Measurements from ENCODE around the gene NMT1. TPM values are rescaled to one million over a fixed set of nuclear protein-coding genes. Genes with fewer than 3 reads are reported as not detected.

Gene NMT1
- total and polyA plus RNA-seq, 9 donors = 34.0 to 49.1 (median 37.9) TPM

DNA sequence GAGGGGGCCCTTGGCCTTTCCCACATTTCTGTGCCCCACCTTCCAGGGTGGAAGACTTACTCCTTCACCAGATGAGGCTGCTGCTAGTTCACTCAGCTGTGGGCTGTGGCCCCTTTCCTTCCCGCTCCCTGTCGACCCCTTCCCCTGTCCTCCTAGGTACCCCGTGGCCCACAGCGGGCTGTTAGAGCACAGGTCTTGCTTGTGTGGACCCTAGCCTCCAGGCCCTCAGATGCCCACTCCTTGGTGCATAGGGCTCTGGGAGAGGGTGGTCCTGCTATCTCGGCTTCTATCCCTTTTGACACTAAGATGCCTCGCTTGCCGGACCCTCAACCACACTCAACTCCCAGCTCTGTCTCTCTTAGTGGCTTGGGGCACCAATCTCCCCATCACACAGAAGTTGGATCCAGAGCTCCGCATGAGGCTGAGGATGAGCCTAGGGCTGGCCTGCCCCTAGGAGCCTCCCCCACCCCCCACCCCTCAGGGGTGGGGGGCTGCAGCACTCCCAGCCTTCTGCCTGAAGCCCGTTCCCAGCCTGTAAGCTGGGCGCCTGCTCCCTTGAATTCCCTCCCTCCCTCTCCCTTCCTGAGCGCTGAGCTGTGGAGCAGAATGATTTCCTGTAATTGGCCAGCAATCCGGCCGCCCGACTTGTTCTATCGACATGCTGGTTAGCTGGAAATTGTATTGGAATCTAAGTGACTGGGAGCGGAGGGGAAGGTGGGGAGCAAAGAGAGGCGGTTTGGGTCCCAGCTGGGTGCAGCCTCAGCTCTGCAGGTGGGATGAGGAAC is 40.6 kb upstream of the NMT1 start:
- DNase-seq = peak; percentile 83
- Histone ChIP-seq H3K36me3 (ENCODE audit: control insufficient read depth, insufficient read depth, low read length) (peaks cover 12% of the 10 kb centered on the region), H3K4me3 (ENCODE audit: low read length) (no peak overlapping the region), H3K9me3 (replicated peaks; ENCODE audit: control insufficient read depth, low read depth, low read length) (no peaks in the 10 kb centered on the region), H3K27me3 (ENCODE audit: control insufficient read depth, insufficient read depth, low read length) (peaks cover 30% of the 10 kb centered on the region), H3K27ac (ENCODE audit: low read length) (no peak overlapping the region), H3K4me1 (ENCODE audit: control insufficient read depth, insufficient read depth, low read length) (peaks cover 45% of the 10 kb centered on the region)
- WGBS (ENCODE audit: insufficient coverage) = 0% methylated on average over 5 of the region's 17 CpGs

DNA sequence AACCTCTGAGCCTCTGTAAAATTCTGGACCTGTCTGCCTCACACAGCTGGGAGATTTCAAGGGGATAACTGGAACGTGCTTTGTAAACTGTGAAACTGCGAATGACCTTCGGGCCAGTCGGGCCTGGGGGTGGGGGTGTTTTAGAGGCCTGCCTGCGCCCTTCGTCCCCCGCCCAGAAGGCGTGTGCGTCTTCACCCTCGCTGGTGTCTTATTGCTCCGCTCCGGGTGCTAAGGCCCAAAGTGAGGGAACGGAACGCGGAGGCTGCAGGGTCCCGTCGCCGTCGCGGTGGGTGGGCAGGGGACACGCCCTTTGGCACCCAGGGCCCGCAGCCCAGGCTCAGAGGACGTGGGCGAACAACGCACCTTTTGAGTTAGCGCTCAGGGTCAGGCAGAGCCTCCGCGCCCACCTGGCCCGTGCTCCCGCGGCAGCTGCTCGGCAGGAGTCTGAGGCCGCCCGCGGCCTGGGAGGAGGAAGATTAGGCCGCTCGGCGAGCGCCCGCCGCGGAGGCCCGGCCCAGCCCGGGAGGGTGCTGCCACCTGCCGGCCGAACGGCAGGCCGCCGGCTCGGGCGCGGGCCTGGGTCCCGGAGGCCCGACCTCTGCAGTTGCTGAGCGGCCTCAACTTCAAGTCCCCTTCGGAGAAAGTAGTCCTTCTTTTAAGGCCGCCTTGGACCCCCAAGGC is 39.4 kb upstream of the NMT1 start:
- Histone ChIP-seq H3K27me3 (ENCODE audit: control insufficient read depth, insufficient read depth, low read length) (peaks cover 30% of the 10 kb centered on the region), H3K4me1 (ENCODE audit: control insufficient read depth, insufficient read depth, low read length) (peaks cover 45% of the 10 kb centered on the region), H3K36me3 (ENCODE audit: control insufficient read depth, insufficient read depth, low read length) (peaks cover 17% of the 10 kb centered on the region), H3K9me3 (replicated peaks; ENCODE audit: control insufficient read depth, low read depth, low read length) (no peaks in the 10 kb centered on the region), H3K27ac (ENCODE audit: low read length) (no peak overlapping the region), H3K4me3 (ENCODE audit: low read length) (peak overlapping the region; percentile 37)
- WGBS (ENCODE audit: insufficient coverage) = 2% methylated on average over 56 of the region's 57 CpGs
- DNase-seq = peak; percentile 80

DNA sequence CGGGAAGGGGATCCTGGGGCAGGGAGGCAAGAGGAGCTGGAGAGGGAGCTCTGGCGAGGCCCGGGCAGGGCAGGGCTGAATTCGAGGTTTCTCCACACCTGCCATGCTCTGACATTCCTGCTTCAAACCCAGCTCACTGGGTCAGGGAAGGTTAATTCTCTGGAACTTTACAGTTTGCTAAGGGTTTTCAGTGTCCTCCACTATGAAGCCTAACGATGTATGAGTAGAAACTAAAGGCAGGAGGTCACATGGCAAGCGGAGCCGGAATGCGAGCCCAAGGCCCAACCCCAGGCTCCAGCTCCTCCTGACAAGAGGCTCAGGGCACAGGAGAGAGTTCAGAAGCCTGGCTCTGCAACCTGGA is 38.8 kb upstream of the NMT1 start:
- H3K4me3 ChIP-seq (ENCODE audit: low read length) = no peak overlapping the region
- no peak overlapping the region for H3K27ac ChIP-seq (ENCODE audit: low read length)
- DNase-seq = peak; percentile 36

DNA sequence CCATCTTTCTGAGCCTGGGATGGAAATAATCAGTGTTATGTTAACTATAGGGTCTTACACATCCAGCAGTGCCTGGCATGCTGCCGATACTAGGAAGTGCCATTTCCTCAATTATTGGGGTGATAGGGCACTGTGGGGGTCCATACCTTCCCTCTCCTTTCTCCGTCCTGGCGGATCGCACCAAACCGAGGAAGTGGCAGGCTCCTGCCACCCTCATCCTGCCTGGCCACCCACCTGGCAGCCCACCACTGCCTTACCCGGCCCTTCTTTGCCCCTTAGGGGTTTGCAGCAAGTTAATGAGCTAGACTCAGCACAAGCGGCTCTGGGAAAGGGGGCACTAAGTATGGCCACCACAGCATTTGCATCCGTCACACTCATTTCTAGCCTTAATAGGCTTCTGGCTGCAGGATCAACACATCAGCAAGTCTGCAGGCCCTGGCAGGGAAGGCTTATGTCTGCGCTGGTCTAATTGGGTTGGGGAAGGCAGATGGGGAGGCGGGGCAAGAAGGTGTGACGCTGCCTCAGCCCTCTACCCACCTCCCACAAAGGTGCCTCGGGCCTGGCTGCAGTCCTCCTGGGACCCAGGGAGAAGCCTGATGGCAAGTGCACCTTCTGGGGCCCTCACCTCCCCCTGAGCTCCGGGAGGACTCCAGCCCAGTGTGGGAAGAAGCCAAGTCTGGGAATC is 38.3 kb upstream of the NMT1 start:
- Histone ChIP-seq H3K36me3 (ENCODE audit: control insufficient read depth, insufficient read depth, low read length) (peaks cover 21% of the 10 kb centered on the region), H3K27ac (ENCODE audit: low read length) (no peak overlapping the region)

More for the DNA sequence above, 38.8 kb upstream of the NMT1 start:
- H3K27me3 ChIP-seq (ENCODE audit: control insufficient read depth, insufficient read depth, low read length) = peaks cover 30% of the 10 kb centered on the region
- H3K4me1 ChIP-seq (ENCODE audit: control insufficient read depth, insufficient read depth, low read length) = peaks cover 45% of the 10 kb centered on the region
- peaks cover 19% of the 10 kb centered on the region for H3K36me3 ChIP-seq (ENCODE audit: control insufficient read depth, insufficient read depth, low read length)
- no peaks in the 10 kb centered on the region for H3K9me3 ChIP-seq (replicated peaks; ENCODE audit: control insufficient read depth, low read depth, low read length)
- WGBS (ENCODE audit: insufficient coverage) = 86% methylated on average over 3 of the region's 8 CpGs

DNA sequence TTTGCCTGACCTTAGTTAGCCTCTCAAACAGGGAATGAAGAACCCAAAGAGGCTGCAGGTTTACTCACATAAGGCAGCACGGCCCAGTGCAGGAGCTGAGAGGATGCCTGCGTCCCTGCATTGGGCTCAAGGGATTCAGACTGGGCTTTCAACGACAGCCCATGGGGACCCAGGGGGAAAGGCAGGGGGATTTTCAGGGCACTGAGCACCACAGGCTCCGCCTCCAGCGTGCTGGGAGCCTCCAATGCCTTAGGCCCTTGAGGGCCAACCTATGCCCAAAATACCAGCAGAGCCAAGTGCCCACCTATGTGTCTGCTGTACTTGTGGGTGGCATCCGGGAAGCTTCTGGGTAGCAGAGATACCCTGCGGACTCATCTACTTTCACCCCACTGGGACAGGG is 32.0 kb upstream of the NMT1 start:
- Histone ChIP-seq H3K9me3 (replicated peaks; ENCODE audit: control insufficient read depth, low read depth, low read length) (no peaks in the 10 kb centered on the region), H3K27me3 (ENCODE audit: control insufficient read depth, insufficient read depth, low read length) (no peaks in the 10 kb centered on the region), H3K4me1 (ENCODE audit: control insufficient read depth, insufficient read depth, low read length) (no peaks in the 10 kb centered on the region), H3K4me3 (ENCODE audit: low read length) (no peak overlapping the region), H3K36me3 (ENCODE audit: control insufficient read depth, insufficient read depth, low read length) (peaks cover 67% of the 10 kb centered on the region), H3K27ac (ENCODE audit: low read length) (no peak overlapping the region)
- 100% methylated on average over 2 of the region's 7 CpGs for WGBS (ENCODE audit: insufficient coverage)
- DNase-seq = no peak

More for the DNA sequence above, 38.3 kb upstream of the NMT1 start:
- peaks cover 30% of the 10 kb centered on the region for H3K27me3 ChIP-seq (ENCODE audit: control insufficient read depth, insufficient read depth, low read length)
- H3K9me3 ChIP-seq (replicated peaks; ENCODE audit: control insufficient read depth, low read depth, low read length) = no peaks in the 10 kb centered on the region
- 53% methylated on average over 7 of the region's 13 CpGs for WGBS (ENCODE audit: insufficient coverage)
- no peak overlapping the region for H3K4me3 ChIP-seq (ENCODE audit: low read length)
- DNase-seq = peak; percentile 33
- peaks cover 42% of the 10 kb centered on the region for H3K4me1 ChIP-seq (ENCODE audit: control insufficient read depth, insufficient read depth, low read length)

DNA sequence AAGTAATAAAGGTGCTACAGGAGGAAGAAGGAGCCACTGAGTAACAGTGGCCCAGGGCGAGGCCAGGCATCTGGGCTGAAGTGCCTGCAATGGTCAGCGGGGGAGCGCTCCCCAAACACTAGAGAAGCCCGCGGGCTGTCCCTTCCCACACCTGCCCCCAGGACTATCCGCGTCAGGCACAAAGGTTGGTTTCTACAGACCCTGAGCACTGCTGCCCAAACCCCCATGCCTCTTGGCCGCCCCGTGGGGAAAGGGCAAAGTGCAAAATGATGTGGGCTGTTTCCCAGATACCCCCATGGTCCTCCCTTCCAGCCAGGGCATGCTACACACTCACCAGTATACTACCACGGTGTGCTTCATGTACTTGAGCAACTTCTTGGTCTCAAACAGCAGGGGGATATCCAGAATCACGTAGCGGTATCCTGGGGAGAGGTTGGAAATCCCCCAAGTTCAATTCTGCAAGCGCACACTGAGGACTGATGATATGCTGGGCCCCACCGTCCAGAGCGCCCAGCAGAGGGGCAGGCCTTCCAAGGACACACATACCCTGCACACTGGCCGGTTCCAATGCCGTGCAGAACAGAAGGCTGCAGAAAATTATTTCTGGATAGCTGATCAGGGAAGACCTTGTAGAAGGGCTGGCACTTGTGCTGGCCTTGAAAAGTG is 31.2 kb upstream of the NMT1 start:
- no peaks in the 10 kb centered on the region for H3K9me3 ChIP-seq (replicated peaks; ENCODE audit: control insufficient read depth, low read depth, low read length)
- H3K27me3 ChIP-seq (ENCODE audit: control insufficient read depth, insufficient read depth, low read length) = no peaks in the 10 kb centered on the region
- H3K4me3 ChIP-seq (ENCODE audit: low read length) = no peak overlapping the region
- H3K27ac ChIP-seq (ENCODE audit: low read length) = no peak overlapping the region
- no peak for DNase-seq
- WGBS (ENCODE audit: insufficient coverage) = 94% methylated on average over 10 of the region's 17 CpGs
- peaks cover 69% of the 10 kb centered on the region for H3K36me3 ChIP-seq (ENCODE audit: control insufficient read depth, insufficient read depth, low read length)
- H3K4me1 ChIP-seq (ENCODE audit: control insufficient read depth, insufficient read depth, low read length) = no peaks in the 10 kb centered on the region

DNA sequence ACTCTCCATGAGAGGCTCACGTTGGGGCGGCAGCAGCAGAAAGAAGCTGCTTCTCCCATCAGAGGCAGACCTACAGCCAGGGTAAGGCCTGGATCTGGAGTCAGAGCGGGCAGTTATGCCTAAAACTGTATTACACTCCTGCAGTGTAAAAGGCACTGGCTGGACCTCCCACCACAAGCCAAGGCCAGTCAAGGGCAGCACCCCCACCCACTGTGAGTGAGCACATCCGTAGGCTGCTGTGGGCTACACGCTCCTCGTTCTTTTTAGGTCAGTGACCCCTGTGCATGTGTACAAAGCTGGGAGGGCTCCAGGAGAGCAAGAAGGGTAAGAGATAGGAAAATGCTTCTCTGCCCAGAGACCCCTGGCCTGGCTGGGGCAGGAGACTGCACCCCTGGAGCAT is 30.4 kb upstream of the NMT1 start:
- H3K27ac ChIP-seq (ENCODE audit: low read length) = no peak overlapping the region
- no peak for DNase-seq
- H3K9me3 ChIP-seq (replicated peaks; ENCODE audit: control insufficient read depth, low read depth, low read length) = no peaks in the 10 kb centered on the region
- H3K4me1 ChIP-seq (ENCODE audit: control insufficient read depth, insufficient read depth, low read length) = no peaks in the 10 kb centered on the region
- WGBS (ENCODE audit: insufficient coverage) = 90% methylated on average over 3 of the region's 6 CpGs
- H3K27me3 ChIP-seq (ENCODE audit: control insufficient read depth, insufficient read depth, low read length) = no peaks in the 10 kb centered on the region
- H3K4me3 ChIP-seq (ENCODE audit: low read length) = no peak overlapping the region
- peaks cover 74% of the 10 kb centered on the region for H3K36me3 ChIP-seq (ENCODE audit: control insufficient read depth, insufficient read depth, low read length)

DNA sequence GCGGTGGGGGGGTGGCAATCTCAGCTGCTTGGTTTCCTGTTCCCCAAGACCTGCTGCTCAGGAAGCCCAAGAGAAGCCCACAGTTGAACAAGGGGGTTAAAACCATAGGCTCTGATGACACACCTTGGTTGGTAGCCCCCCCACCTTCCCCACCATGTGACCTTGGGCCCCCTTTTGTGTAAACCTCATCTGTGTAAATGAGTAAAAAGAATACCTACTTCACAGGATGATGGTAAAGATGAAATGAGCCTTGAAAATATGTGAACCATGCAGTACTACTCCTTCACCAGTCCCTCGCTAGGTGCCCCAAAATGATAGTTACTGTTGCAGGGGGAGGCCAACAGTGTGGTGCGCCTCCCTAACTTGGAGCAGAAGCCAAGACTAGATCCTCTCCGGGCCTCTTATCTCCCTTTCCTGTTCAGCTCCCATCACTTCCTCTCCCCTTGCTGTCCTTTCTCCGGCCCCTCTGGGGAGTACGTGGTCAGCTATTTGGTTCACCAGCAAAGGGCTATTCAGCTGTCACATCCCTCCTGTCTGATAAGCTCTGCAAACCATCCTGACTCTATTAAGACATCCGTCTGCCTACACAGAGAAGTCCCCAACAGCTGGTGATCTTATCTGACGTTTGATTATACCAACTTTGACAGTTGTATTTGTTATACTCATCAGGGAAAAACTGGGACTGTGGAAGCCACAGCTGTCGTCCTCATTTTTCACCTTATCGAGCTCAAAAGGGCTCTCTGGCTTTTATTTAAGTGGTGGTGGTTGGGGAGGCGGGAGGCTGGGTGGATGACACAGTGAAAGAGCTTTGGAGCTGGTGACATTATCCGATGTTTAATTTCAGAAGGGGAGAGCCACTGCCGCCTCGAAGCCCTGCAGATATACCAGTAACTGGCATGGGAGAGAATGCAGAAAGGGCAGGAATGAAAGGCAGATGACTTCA is 29.6 kb upstream of the NMT1 start:
- no peak overlapping the region for H3K4me3 ChIP-seq (ENCODE audit: low read length)
- no peak overlapping the region for H3K27ac ChIP-seq (ENCODE audit: low read length)
- peaks cover 75% of the 10 kb centered on the region for H3K36me3 ChIP-seq (ENCODE audit: control insufficient read depth, insufficient read depth, low read length)
- H3K9me3 ChIP-seq (replicated peaks; ENCODE audit: control insufficient read depth, low read depth, low read length) = no peaks in the 10 kb centered on the region
- WGBS (ENCODE audit: insufficient coverage) = 73% methylated on average over 7 of the region's 14 CpGs
- DNase-seq = no peak
- H3K27me3 ChIP-seq (ENCODE audit: control insufficient read depth, insufficient read depth, low read length) = no peaks in the 10 kb centered on the region
- no peaks in the 10 kb centered on the region for H3K4me1 ChIP-seq (ENCODE audit: control insufficient read depth, insufficient read depth, low read length)

DNA sequence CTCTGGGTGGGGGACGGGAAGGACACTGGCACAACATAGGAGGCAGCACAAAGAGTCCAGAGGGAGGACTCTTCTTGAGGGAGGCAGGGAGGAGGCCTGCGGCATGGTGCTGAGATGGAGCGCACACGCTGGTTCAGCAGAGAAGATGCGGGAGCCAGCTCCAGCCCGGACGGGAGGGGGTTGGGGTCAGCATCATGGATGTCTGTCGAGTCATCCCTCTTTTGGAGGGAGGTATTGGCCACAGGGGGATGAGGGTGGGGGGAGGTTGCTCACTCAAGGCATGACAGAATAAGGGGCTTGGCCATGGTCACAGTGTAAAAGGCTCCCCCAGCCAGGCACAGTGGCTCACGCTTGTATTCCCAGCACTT is 29.0 kb upstream of the NMT1 start:
- Histone ChIP-seq H3K4me3 (ENCODE audit: low read length) (no peak overlapping the region), H3K36me3 (ENCODE audit: control insufficient read depth, insufficient read depth, low read length) (peaks cover 71% of the 10 kb centered on the region), H3K27me3 (ENCODE audit: control insufficient read depth, insufficient read depth, low read length) (no peaks in the 10 kb centered on the region), H3K4me1 (ENCODE audit: control insufficient read depth, insufficient read depth, low read length) (no peaks in the 10 kb centered on the region), H3K9me3 (replicated peaks; ENCODE audit: control insufficient read depth, low read depth, low read length) (no peaks in the 10 kb centered on the region), H3K27ac (ENCODE audit: low read length) (no peak overlapping the region)
- DNase-seq = no peak
- 73% methylated on average over 9 of the region's 9 CpGs for WGBS (ENCODE audit: insufficient coverage)
